Ovary (tissue), 3 donors: ENCODE results near the gene CDC25C.

Source experiments
- EP300 ChIP-seq: sonication (generic); formaldehyde crosslinking; IDR thresholded peaks from one replicate; pipeline ENCODE4 v1.6.1; 2017; ENCODE audit warnings: antibody characterized with exemption
- TF ChIP-seq, protein P1 (sequence below), 3 donors: fragments of 450-650 bp in 2 of 3; fragments of 200-600 bp in 1 of 3; IDR thresholded peaks; one replicate each; pipeline versions ENCODE4 v1.5.1 to v1.8.0; 2016 to 2022; ENCODE audit warnings: antibody characterized with exemption in 3 of 3, mild to moderate bottlenecking in 1 of 3
- donor health status: DM: no; HTN: no; CAD: no.

DNA sequence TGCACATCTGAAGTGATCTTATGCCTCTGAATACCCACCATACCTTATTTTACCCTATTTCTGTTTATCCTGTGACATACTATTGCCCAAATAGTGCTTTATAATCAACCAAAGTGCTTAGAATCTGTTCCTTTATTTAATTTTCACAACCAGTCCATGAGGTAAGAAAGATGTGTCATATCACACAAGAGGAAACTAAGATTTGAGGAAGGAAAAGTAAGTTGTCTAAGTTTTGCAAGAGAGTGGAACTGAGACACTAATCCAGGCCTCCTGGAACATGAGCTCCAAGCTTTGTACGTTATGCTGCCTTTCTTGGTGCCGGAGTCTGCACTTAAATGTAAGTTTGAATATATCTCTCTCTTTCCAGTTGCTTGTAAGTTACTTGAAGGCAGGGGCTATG is 38.1 kb upstream of the CDC25C start:
- TF ChIP-seq, protein P1, sequence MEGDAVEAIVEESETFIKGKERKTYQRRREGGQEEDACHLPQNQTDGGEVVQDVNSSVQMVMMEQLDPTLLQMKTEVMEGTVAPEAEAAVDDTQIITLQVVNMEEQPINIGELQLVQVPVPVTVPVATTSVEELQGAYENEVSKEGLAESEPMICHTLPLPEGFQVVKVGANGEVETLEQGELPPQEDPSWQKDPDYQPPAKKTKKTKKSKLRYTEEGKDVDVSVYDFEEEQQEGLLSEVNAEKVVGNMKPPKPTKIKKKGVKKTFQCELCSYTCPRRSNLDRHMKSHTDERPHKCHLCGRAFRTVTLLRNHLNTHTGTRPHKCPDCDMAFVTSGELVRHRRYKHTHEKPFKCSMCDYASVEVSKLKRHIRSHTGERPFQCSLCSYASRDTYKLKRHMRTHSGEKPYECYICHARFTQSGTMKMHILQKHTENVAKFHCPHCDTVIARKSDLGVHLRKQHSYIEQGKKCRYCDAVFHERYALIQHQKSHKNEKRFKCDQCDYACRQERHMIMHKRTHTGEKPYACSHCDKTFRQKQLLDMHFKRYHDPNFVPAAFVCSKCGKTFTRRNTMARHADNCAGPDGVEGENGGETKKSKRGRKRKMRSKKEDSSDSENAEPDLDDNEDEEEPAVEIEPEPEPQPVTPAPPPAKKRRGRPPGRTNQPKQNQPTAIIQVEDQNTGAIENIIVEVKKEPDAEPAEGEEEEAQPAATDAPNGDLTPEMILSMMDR (IDR thresholded peaks at IDR 0.05) = no peak
- no peak for TF ChIP-seq EP300
